Psoas muscle (tissue), 8 donors: ENCODE measurements around the gene IQSEC3. TPM values are rescaled to one million over a fixed set of nuclear protein-coding genes. Genes with fewer than 3 reads are reported as not detected.
A peak's percentile ranks its signal among the peaks of the same experiment; 100 is the strongest.

Experiments used
- ATAC-seq, 4 donors: fragments of 200-7000 bp; cut with Tn5 transposase; one replicate each; pipeline ENCODE4 v1.9.1; 2020; ENCODE audit warnings: moderate library complexity in 3 of 4, mild to moderate bottlenecking in 2 of 4
- DNase-seq, 2 donors: peaks; one replicate each; pipeline ENCODE4 v3.0.0-alpha.2; 2020
- H3K27ac ChIP-seq: fragments of 200-600 bp; one replicate; pipeline ENCODE4 v1.8.0; 2022
- H3K27me3 ChIP-seq, 3 donors: fragments of 200-600 bp in 1 of 3; one replicate each; pipeline versions ENCODE4 v1.6.1 to v1.8.0; 2013 to 2022; ENCODE audit warnings: low read length in 2 of 3, mild to moderate bottlenecking in 2 of 3, moderate library complexity in 1 of 3; ENCODE audit not compliant: insufficient read depth in 3 of 3
- H3K36me3 ChIP-seq, 2 donors: fragments of 200-600 bp in 1 of 2; one replicate each; pipeline versions ENCODE4 v1.6.1 to v1.8.0; 2013 to 2022; ENCODE audit warnings: low read depth in 1 of 2, mild to moderate bottlenecking in 1 of 2, moderate library complexity in 1 of 2; ENCODE audit not compliant: insufficient read depth in 1 of 2
- H3K4me1 ChIP-seq: fragments of 200-600 bp; one replicate; pipeline ENCODE4 v1.8.0; 2022
- H3K4me3 ChIP-seq: fragments of 200-600 bp; one replicate; pipeline ENCODE4 v1.8.0; 2022; ENCODE audit warnings: mild to moderate bottlenecking
- H3K9me3 ChIP-seq: fragments of 200-600 bp; one replicate; pipeline ENCODE4 v1.8.0; 2022
- CTCF ChIP-seq: fragments of 200-600 bp; IDR thresholded peaks from one replicate; pipeline ENCODE4 v1.8.0; 2022; ENCODE audit warnings: antibody characterized with exemption
- WGBS, 3 donors: extraction: QIAGEN DNeasy Blood & Tissue Kit; methylation state at CpG; one replicate each; pipeline versions ENCODE4 v1.1.6 to v1.1.7; 2013; 5-methylcytosine and 5-hydroxymethylcytosine counted together
- intact Hi-C, 2 donors: fragments of 100-400 bp; cut with DNase I; formaldehyde crosslinking; loops; one replicate each; pipeline versions ENCODE4 v1.11.0 to v1.14.2; 2022
- polyA plus RNA-seq, 3 donors: library from polyadenylated mRNA; stranded (reverse); fragments of 200-250 nt; gene quantifications; one replicate each; pipeline ENCODE4 v1.2.3, GENCODE V29; 2013
- total RNA-seq, 4 donors: library from RNA; stranded (reverse); fragmentation: NEBNext Ultra II Directional in 2 of 4; extraction: Animal tissue kit (Norgen Biotek cat#: 25700) in 2 of 4; gene quantifications; one replicate each; pipeline versions ENCODE4 v1.2.1 to v1.2.4, GENCODE V29; 2021 to 2023
- donor health status: healthy with polysubstance abuse.
- donor health status: DM: no; HTN: no; CAD: no; lungs with moderate emphysema.
- donor health status: Bipolar disorder and iron deficiency.
- donor health status: healthy.
- donor health status: DM: yes; HTN: yes; CAD: no.
- donor health status: DM: no; HTN: no; CAD: no.
- donor health status: DM: no; HTN: no; CAD: no.
- donor health status: DM: yes; HTN: yes; CAD: no.

The IQSEC3 gene
- total and polyA plus RNA-seq, 7 donors, result 0.23 to 1.8 (median 0.58) TPM

GRCh38 chr12:218221-218620 lies 151.7 kb downstream of the IQSEC3 start:
- Histone ChIP-seq H3K9me3 (no peaks in the 10 kb centered on the region), H3K36me3 (no peaks in the 10 kb centered on the region), H3K27ac (no peak overlapping the region), H3K4me1 (no peaks in the 10 kb centered on the region), H3K27me3 (peaks cover 0 to 5% (median 0%) of the 10 kb centered on the region in 3 donors), H3K4me3 (no peak overlapping the region)
- ATAC-seq (no peak), DNase-seq (no peak)
- TF ChIP-seq CTCF, result no peak
- intact Hi-C loops, result no loop called here
- 62 to 88% (median 76%) methylated on average over 4 to 5 of the region's 5 CpGs for WGBS, 3 donors

GRCh38 chr12:218728-219590 lies 152.4 kb downstream of the IQSEC3 start:
- no peaks in the 10 kb centered on the region for H3K9me3 ChIP-seq
- DNase-seq, result no peak
- no peak for ATAC-seq
- peaks cover 0 to 5% (median 0%) of the 10 kb centered on the region in 3 donors for H3K27me3 ChIP-seq
- H3K4me1 ChIP-seq, result no peaks in the 10 kb centered on the region
- H3K27ac ChIP-seq, result no peak overlapping the region
- 82 to 83% (median 83%) methylated on average over 29 to 30 of the region's 30 CpGs for WGBS, 3 donors
- H3K4me3 ChIP-seq, result no peak overlapping the region
- TF ChIP-seq CTCF, result no peak
- H3K36me3 ChIP-seq, result no peaks in the 10 kb centered on the region
- intact Hi-C loops, result no loop called here

GRCh38 chr12:219891-220352 lies 153.4 kb downstream of the IQSEC3 start:
- peaks cover 0 to 1% (median 0%) of the 10 kb centered on the region in 3 donors for H3K27me3 ChIP-seq
- intact Hi-C loops, result no loop called here
- peak; percentile 46 for TF ChIP-seq CTCF
- no peaks in the 10 kb centered on the region for H3K4me1 ChIP-seq
- peak; percentile 75 to 90 (median 82) for ATAC-seq
- H3K27ac ChIP-seq, result no peak overlapping the region
- peak; percentile 56 to 81 for DNase-seq
- no peaks in the 10 kb centered on the region for H3K36me3 ChIP-seq
- no peak overlapping the region for H3K4me3 ChIP-seq
- H3K9me3 ChIP-seq, result no peaks in the 10 kb centered on the region
- WGBS, 3 donors, result 21 to 30% (median 28%) methylated on average over 16 to 17 of the region's 17 CpGs

GRCh38 chr12:220491-220890 lies 153.9 kb downstream of the IQSEC3 start:
- no peak for ATAC-seq
- 42 to 46% (median 44%) methylated on average over 6 of the region's 6 CpGs for WGBS, 3 donors
- no peaks in the 10 kb centered on the region for H3K27me3 ChIP-seq
- intact Hi-C loops, result no loop called here
- H3K4me3 ChIP-seq, result no peak overlapping the region
- no peak overlapping the region for H3K27ac ChIP-seq
- H3K9me3 ChIP-seq, result no peaks in the 10 kb centered on the region
- H3K4me1 ChIP-seq, result no peaks in the 10 kb centered on the region
- no peak for DNase-seq
- no peak for TF ChIP-seq CTCF
- no peaks in the 10 kb centered on the region for H3K36me3 ChIP-seq
